HG03571 (cell line): Measurements from ENCODE around the gene OR52E5.

Experiments
- ATAC-seq: cut with Tn5 transposase; IDR thresholded peaks from one replicate; pipeline ENCODE4 v1.9.1; 2021; ENCODE audit not compliant: unreplicated experiment

OR52E5 gene

GRCh38 chr11:5892908-5893307, at the start of gene OR52E5:
Gene OR52E5, plus strand, starts transcription at chr11:5893208. Its CDS starts 7,569 bp downstream, at chr11:5900777.
- ATAC-seq, result no peak

GRCh38 chr11:5846701-5847100, 46.3 kb upstream of the OR52E5 start:
- no peak for ATAC-seq

- ATAC-seq, result no peak
Measured at GRCh38 chr11:5847711-5848110, 45.3 kb upstream of the OR52E5 start.

GRCh38 chr11:5851002-5851401, 42.0 kb upstream of the OR52E5 start:
- no peak for ATAC-seq

GRCh38 chr11:5857590-5857989, 35.4 kb upstream of the OR52E5 start, which contains the start of gene OR52E8:
Gene OR52E8, minus strand, starts transcription at chr11:5857690. Its CDS starts 0 bp downstream, at chr11:5857690.
- ATAC-seq, result no peak

- ATAC-seq, result no peak
Measured at GRCh38 chr11:5865826-5866225, 27.2 kb upstream of the OR52E5 start.

GRCh38 chr11:5878564-5878963, 14.4 kb upstream of the OR52E5 start:
- ATAC-seq, result no peak

- ATAC-seq, result no peak
Measured at GRCh38 chr11:5880329-5880728, 12.7 kb upstream of the OR52E5 start, which contains the start of gene OR52E4. Gene OR52E4, plus strand, starts transcription at chr11:5880629. Its CDS starts 3,664 bp downstream, at chr11:5884293.

GRCh38 chr11:5881756-5882155, 11.3 kb upstream of the OR52E5 start:
- ATAC-seq, result no peak

- ATAC-seq, result no peak
Measured at GRCh38 chr11:5887172-5887571, 5.8 kb upstream of the OR52E5 start.

- no peak for ATAC-seq
Measured at GRCh38 chr11:5887661-5888060, 5.3 kb upstream of the OR52E5 start.

- ATAC-seq, result no peak
Measured at GRCh38 chr11:5891216-5891800, 1.7 kb upstream of the OR52E5 start.

GRCh38 chr11:5899534-5899933, 6.5 kb downstream of the OR52E5 start:
- ATAC-seq, result no peak

GRCh38 chr11:5910540-5910939, 17.5 kb downstream of the OR52E5 start:
- no peak for ATAC-seq

GRCh38 chr11:5922749-5923426, 29.9 kb downstream of the OR52E5 start:
- peak; percentile 86 for ATAC-seq

GRCh38 chr11:5923427-5923776, 30.4 kb downstream of the OR52E5 start:
- no peak for ATAC-seq

- ATAC-seq, result no peak
Measured at GRCh38 chr11:5923794-5924193, 30.8 kb downstream of the OR52E5 start.

- no peak for ATAC-seq
Measured at GRCh38 chr11:5928271-5928670, 35.3 kb downstream of the OR52E5 start.

- no peak for ATAC-seq
Measured at GRCh38 chr11:5928811-5929210, 35.8 kb downstream of the OR52E5 start.

- no peak for ATAC-seq
Measured at GRCh38 chr11:5929571-5930368, 36.8 kb downstream of the OR52E5 start.

GRCh38 chr11:5930614-5931013, 37.6 kb downstream of the OR52E5 start:
- no peak for ATAC-seq

- ATAC-seq, result no peak
Measured at GRCh38 chr11:5931061-5931460, 38.1 kb downstream of the OR52E5 start.
